ENCODE measurements around the gene ZNF215. TPM values are rescaled to one million over a fixed set of nuclear protein-coding genes. Genes with fewer than 3 reads are reported as not detected.
"Not testable (repeated sequence)": the region's sequence is repeated elsewhere in the genome, so short reads cannot be mapped to it uniquely, and the experiment has no call there.

The ZNF215 gene
- total RNA-seq, 2 experiments from 2014 or later = 0.53 to 0.68 TPM

- Mint-ChIP-seq H3K27me3 (no peaks in the 10 kb centered on the region), H3K4me1 (no peaks in the 10 kb centered on the region), H3K36me3 (ENCODE audit: low read depth) (no peaks in the 10 kb centered on the region), H3K4me3 (no peak overlapping the region), H3K27ac (no peak overlapping the region), H3K9me3 (no peaks in the 10 kb centered on the region)
- ChIA-PET CTCF (interaction anchor here (1.1 kb wide), 1 partner anchor 175 kb away, joined by 3 read pairs; no protein-coding TSS in a partner anchor), POLR2A (no interaction called here)
- DNase-seq = no peak
Observed at GRCh38 chr11:6968816-6969215, 42.6 kb downstream of the ZNF215 start.

DNA sequence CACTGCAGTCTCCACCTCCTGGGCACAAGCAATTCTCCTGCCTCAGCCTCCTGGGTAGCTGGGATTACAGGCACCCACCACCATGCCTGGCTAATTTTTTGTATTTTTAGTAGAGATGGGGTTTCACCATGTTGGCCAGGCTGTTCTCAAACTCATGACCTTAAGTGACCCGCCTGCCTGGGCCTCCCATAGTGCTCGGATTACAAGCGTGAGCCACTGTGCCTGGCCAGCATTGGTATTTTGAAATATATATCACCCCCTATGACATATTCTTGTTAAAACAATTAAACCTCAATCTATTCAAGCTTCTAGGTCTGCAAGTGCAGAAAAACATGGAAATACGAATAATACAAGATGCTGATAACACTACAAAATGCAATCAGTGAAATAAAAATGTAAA, 43.6 kb downstream of the ZNF215 start:
- POLR2A ChIA-PET, CTCF ChIA-PET, H3K4me3 Mint-ChIP-seq: not testable (repeated sequence)

DNA sequence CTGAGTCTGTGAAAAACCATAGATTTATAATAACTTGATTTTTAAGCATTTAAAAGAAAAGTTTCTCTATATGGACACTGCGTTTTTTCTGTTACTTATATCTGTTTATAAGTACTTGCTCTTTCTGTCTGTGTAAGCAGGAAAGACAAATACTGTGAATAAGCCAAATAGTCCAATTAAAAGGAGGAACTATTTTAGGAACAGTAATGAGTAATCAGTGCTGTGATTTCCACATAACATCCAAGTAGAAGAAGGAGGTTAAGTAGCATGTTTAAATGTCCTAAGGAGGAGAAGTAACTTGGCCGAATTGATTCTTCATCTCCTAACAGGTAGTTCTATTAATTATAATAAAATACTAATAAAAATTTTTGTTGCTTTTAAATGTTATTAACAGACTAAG, 53.1 kb downstream of the ZNF215 start:
- Mint-ChIP-seq H3K27me3 (no peaks in the 10 kb centered on the region), H3K9me3 (no peaks in the 10 kb centered on the region), H3K4me1 (no peaks in the 10 kb centered on the region), H3K27ac (no peak overlapping the region), H3K36me3 (ENCODE audit: low read depth) (no peaks in the 10 kb centered on the region), H3K4me3 (no peak overlapping the region)
- ChIA-PET POLR2A (no interaction called here), CTCF (no interaction called here)
- DNase-seq = no peak

More for the DNA sequence above, 43.6 kb downstream of the ZNF215 start:
- not testable (repeated sequence) for DNase-seq; H3K27me3 Mint-ChIP-seq; H3K36me3 Mint-ChIP-seq (ENCODE audit: low read depth); H3K9me3 Mint-ChIP-seq; H3K4me1 Mint-ChIP-seq; H3K27ac Mint-ChIP-seq

DNA sequence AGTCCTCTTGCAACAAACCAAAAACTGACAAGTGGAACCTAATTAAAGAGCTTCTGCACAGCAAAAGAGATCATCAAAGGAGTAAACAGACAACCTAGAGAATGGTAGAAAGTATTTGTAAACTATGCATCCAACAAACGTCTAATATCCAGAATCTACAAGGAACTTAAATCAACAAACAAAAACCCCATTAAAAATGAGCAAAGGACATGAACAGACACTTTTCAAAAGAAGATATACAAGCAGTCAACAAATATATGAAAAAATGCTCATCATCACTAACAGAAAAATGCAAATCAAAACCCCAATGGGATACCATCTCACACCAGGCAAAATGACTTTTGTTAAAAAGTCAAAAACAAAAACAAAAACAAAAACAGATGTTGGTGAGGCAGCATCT, 60.3 kb downstream of the ZNF215 start:
- Mint-ChIP-seq H3K27me3 (no peaks in the 10 kb centered on the region), H3K36me3 (ENCODE audit: low read depth) (no peaks in the 10 kb centered on the region), H3K27ac (no peak overlapping the region), H3K4me1 (no peaks in the 10 kb centered on the region), H3K9me3 (no peaks in the 10 kb centered on the region), H3K4me3 (no peak overlapping the region)
- no peak for DNase-seq
- ChIA-PET POLR2A (no interaction called here), CTCF (no interaction called here)

DNA sequence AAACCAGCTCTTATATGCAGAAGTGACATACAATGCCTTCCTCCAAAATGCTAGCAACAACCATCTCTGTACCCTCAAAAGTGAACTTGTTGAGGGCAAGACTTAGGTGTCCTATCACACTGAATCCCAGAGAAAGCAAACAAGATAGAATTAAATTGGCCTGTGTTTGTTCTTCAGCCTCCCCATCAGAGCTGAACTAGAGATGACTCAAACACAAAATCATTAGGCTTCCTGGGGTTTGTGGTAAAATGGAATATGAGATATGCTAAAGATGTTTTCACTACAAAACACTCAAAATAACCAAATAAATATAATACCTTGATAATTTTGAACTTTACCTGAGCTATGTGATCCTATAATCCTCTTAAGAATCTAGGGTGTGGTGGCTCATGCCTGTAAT, 62.3 kb downstream of the ZNF215 start:
- no peak overlapping the region for H3K27ac Mint-ChIP-seq
- ChIA-PET POLR2A (no interaction called here), CTCF (no interaction called here)

GRCh38 chr11:6991227-6991626, 65.0 kb downstream of the ZNF215 start:
- H3K27me3 Mint-ChIP-seq = peaks cover 6% of the 10 kb centered on the region
- ChIA-PET POLR2A (no interaction called here), CTCF (no interaction called here)
- no peak for DNase-seq
- no peaks in the 10 kb centered on the region for H3K9me3 Mint-ChIP-seq
- H3K36me3 Mint-ChIP-seq (ENCODE audit: low read depth) = no peaks in the 10 kb centered on the region
- H3K4me3 Mint-ChIP-seq = no peak overlapping the region
- no peak overlapping the region for H3K27ac Mint-ChIP-seq
- H3K4me1 Mint-ChIP-seq = no peaks in the 10 kb centered on the region

More for the DNA sequence above, 62.3 kb downstream of the ZNF215 start:
- no peak overlapping the region for H3K4me3 Mint-ChIP-seq
- H3K9me3 Mint-ChIP-seq = no peaks in the 10 kb centered on the region
- DNase-seq = no peak
- H3K27me3 Mint-ChIP-seq = no peaks in the 10 kb centered on the region
- no peaks in the 10 kb centered on the region for H3K4me1 Mint-ChIP-seq
- no peaks in the 10 kb centered on the region for H3K36me3 Mint-ChIP-seq (ENCODE audit: low read depth)

- Mint-ChIP-seq H3K9me3 (no peaks in the 10 kb centered on the region), H3K27ac (no peak overlapping the region), H3K27me3 (peaks cover 6% of the 10 kb centered on the region), H3K4me1 (no peaks in the 10 kb centered on the region), H3K36me3 (ENCODE audit: low read depth) (no peaks in the 10 kb centered on the region), H3K4me3 (no peak overlapping the region)
- POLR2A ChIA-PET = no interaction called here
- CTCF ChIA-PET = interaction anchor here (1.8 kb wide), 1 partner anchor 180 kb away, joined by 5 read pairs; no protein-coding TSS in a partner anchor
- no peak for DNase-seq
Observed at GRCh38 chr11:6992026-6992425, 65.8 kb downstream of the ZNF215 start.

DNA sequence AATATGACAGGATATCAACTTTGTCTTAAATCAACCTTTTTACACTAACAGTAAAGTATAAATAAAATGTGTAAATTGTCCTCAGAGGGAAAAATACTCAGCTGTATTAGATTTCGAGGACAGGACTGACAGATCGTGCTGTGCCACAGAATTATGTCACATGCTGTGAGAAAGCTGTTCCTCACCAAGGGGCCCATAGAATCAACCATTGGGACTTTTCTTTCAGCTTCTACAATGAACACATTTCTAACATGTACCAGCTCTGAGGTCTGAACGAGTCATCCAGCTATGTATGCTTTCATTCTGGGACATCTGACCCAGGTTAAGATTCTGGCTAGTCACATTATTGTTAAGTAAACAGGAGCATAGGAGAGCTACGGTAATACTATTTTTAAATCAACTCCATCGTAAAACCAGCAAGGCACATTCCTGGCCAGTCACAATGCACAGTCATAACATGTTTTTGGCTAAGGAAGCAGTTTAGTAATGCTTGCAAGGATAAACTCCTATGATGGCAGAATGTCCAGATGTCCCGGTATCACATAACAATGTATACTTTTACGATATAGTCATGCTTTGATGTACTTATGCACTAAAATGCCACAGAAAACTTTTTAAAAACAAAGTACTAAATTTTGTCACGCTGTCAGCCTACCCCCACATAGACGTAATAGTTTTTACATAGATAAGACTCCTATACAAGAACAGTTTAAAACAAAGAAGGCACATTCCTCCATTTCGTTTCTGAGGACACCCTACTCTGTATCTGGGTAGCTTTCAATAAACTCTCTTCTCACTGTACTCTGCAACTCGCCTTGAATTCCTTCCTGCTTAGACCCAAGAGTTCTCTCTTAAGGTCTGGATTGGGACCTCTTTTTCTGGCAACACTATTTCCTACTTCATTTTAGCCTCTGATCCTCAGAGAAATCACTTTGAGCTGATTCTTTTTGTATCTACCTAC, 66.5 kb downstream of the ZNF215 start:
- H3K27ac Mint-ChIP-seq = no peak overlapping the region
- H3K4me1 Mint-ChIP-seq = no peaks in the 10 kb centered on the region
- no peaks in the 10 kb centered on the region for H3K9me3 Mint-ChIP-seq
- CTCF ChIA-PET = interaction anchor here (1.8 kb wide), 1 partner anchor 180 kb away, joined by 5 read pairs; no protein-coding TSS in a partner anchor
- POLR2A ChIA-PET = no interaction called here
- no peak overlapping the region for H3K4me3 Mint-ChIP-seq
- no peak for DNase-seq
- H3K27me3 Mint-ChIP-seq = peaks cover 7% of the 10 kb centered on the region
- no peaks in the 10 kb centered on the region for H3K36me3 Mint-ChIP-seq (ENCODE audit: low read depth)

DNA sequence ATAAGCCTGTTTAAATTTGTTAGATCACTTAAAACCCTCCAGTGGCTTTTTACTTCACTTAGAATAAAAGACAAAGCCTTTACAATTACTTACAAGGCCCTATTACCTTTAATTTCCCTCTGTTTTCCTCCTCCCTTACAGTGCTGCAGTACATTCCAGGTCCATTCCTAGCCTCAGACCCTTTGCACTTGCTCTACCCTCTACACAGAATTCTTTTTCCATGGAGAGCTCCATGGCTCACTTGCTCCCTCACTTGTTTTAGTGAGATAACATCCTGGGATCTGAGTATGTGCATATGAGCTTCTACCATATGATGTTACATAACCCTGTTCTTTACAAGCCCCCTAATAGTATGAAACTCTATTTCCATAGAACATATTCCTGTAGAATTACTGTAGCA, 69.5 kb downstream of the ZNF215 start:
- H3K9me3 Mint-ChIP-seq = no peaks in the 10 kb centered on the region
- no peaks in the 10 kb centered on the region for H3K4me1 Mint-ChIP-seq
- POLR2A ChIA-PET = no interaction called here

DNA sequence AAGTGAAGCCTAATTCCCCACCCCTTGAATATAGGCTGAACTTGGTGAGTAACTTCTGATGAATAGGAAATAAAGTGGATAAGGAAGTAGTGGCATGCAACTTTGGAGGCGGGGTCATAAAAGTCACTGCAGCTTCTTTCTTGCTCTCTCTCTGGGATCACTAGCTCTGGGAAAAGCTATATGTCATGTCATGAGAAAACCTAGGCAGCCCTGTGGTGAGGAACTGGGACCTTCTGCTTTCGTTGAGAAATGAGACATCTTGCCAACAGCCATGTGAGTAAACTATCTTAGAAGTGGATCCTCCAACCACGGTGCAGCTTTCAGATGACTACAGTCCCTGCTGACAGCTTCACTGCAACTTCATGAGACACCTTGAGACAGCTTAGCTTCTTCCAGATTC, 78.3 kb downstream of the ZNF215 start:
- no peaks in the 10 kb centered on the region for H3K4me1 Mint-ChIP-seq
- no peak overlapping the region for H3K27ac Mint-ChIP-seq
- H3K4me3 Mint-ChIP-seq = no peak overlapping the region
- peaks cover 14% of the 10 kb centered on the region for H3K27me3 Mint-ChIP-seq
- ChIA-PET CTCF (no interaction called here), POLR2A (no interaction called here)
- no peaks in the 10 kb centered on the region for H3K9me3 Mint-ChIP-seq
- DNase-seq = no peak
- H3K36me3 Mint-ChIP-seq (ENCODE audit: low read depth) = no peaks in the 10 kb centered on the region

More for the DNA sequence above, 69.5 kb downstream of the ZNF215 start:
- Mint-ChIP-seq H3K27me3 (peaks cover 19% of the 10 kb centered on the region), H3K36me3 (ENCODE audit: low read depth) (no peaks in the 10 kb centered on the region), H3K4me3 (no peak overlapping the region), H3K27ac (no peak overlapping the region)
- CTCF ChIA-PET = no interaction called here
- no peak for DNase-seq

Other genes with a start within 250 kb of the ZNF215 start
- 10 to 100 TPM; 54.1 to 56.3 TPM for gene MRPL17, start 243.1 kb upstream of the ZNF215 start, total RNA-seq
- not detected for gene OR2AG2, start 154.4 kb upstream of the ZNF215 start, total RNA-seq
- gene OR2AG1, start 143.4 kb upstream of the ZNF215 start, total RNA-seq = not detected
- gene OR6A2, start 126.7 kb upstream of the ZNF215 start, total RNA-seq = not detected
- gene OR10A5, start 80.7 kb upstream of the ZNF215 start, total RNA-seq = not detected
- not detected for gene OR10A2, start 63.4 kb upstream of the ZNF215 start, total RNA-seq
- gene OR10A4, start 49.8 kb upstream of the ZNF215 start, total RNA-seq = not detected
- not detected for gene OR2D2, start 33.9 kb upstream of the ZNF215 start, total RNA-seq
- not detected for gene OR2D3, start 5.4 kb upstream of the ZNF215 start, total RNA-seq
- not detected for gene ZNF214, start 93.9 kb downstream of the ZNF215 start, total RNA-seq
- gene NLRP14, start 94.1 kb downstream of the ZNF215 start, total RNA-seq = not detected
- not detected for gene RBMXL2, start 162.6 kb downstream of the ZNF215 start, total RNA-seq